HG02938 (cell line): ENCODE data around the gene CCN5.

Source experiments
- ATAC-seq: cut with Tn5 transposase; IDR thresholded peaks from one replicate; pipeline ENCODE4 v1.9.1; 2021; ENCODE audit warnings: mild to moderate bottlenecking, moderate library complexity; ENCODE audit not compliant: unreplicated experiment

Gene CCN5

DNA sequence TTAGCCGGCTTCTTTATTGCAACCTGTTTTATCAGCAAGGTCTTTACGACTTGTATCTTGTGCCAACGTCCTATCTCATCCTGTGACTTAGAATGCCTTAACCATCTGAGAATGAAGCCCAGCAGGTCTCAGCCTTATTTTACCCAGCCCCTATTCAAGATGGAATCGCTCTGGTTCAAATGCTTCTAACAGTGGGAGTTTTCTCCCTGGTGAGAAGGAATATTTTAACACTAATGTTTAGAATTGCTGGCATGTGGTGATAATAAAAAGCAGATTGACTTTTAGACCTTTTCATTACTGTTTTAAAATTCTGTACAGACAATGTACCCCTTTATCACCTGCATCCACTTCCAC lies 20.6 kb downstream of the CCN5 start:
- no peak for ATAC-seq

GRCh38 chr20:44736170-44737021 lies 21.2 kb downstream of the CCN5 start:
- ATAC-seq: no peak

- no peak for ATAC-seq
These were observed 21.9 kb downstream of the CCN5 start for GRCh38 chr20:44737116-44737515.

DNA sequence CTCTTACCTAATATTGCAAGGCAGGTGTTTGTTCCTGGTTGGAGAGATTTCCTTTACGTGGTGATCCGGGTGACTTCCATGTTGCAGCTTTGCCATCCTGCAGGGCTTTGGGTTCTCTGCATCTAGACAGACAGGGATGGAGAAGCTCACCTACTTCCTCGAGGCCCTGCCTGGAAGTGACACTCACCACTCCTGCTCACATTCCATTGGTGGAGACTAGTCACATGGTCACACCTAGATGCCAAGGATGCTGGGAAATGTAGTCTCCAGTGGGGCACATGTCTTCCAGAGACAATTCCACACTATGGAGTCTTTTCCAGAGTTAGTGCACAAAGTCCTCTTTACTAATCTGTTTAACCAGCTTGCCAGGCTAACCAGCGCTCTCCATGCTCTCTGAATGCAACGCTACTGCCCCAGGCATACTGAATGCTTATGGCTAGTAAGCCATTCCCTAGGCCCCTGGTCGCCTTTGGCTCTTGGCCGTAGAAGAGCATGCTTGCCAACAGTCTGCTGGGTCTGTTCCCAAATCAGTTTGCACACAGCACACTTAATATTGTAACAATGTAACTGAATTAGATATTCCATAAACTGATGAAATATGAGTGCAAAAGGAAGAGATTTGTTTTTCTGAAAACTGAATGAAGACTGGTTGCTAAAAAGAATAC lies 23.8 kb downstream of the CCN5 start:
- no peak for ATAC-seq

DNA sequence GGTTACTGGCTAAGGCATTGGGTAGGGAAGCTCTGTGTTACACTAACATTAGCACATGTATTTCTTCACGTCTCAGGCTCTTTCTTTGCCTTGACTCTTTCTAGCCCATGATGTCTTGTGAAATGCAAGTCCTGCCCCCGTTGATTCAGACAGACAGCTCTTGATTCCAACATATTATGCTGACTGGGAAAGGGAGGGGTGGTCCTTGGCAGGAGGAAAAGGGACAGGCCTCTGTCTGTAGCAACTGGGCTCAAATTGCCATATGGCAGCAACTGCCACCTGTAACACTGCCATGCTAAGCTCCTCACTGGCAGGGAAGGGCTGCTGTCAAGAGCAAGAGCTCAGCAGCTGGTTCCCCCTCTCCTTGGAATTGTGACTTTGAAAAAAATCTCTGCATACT lies 24.8 kb downstream of the CCN5 start:
- ATAC-seq: no peak

DNA sequence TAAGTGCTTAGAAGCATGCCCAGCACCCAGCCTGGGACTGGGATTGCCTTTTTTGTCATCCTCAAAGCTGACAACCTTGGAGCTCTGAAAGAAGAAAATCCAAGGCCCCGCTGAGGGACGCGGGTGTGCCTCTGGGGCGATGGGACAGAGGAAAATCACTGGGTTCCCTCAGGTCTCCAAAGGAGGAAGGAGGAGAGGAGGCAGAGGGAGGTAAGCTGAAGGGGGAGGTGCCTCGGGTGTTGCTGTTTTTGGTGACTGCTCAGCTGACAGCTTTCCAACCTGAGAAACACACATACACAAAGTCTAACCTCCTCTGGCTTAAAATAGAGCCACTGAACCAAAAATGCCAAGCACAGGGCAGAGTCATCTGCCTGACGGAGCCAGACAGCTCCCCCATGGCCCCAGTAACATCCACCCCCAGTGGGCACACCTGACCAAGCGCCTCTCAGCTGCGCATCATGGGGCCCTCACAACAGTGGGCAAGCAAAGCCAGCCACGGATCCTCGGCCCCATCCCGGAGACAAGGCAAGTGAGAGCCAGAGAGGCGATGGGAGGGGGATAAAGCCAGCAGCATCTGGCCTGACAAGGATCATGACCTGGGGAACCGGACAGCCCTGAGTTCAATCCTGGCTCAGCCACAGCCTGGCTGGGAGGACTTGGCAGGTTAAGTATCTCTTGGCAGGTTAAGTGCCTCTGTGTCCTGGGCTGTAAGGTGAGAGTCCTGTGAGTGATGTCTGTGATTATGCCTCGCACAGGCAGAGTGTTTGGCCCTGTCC lies 27.3 kb downstream of the CCN5 start:
- no peak for ATAC-seq

DNA sequence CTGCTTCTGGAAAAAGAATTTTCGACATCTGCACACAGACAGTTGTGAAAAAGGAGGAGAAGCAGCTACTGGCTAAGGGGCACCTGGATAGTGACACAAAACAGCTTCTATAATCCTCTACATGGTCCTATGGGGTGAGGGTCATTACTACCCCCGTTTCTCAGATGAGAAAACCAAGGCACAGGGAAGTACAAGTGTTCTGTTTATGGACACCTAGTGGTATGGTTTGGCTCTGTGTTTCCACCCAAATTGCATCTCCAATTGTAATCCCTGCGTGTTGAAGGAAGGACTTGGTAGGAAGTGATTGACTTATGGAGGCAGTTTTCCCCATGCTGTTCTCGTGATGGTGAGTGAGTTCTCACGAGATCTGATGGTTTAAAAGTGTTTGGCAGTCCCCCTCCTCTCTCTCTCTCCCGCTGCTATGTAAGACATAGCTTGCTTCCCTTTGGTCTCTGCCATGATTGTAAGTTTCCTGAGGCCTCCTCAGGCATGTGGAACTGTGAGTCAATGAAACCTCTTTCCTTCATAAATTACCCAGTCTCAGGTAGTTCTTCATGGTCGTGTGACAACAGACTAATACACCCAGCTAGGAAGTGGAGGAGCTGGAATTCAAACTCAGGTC lies 28.0 kb downstream of the CCN5 start:
- ATAC-seq: no peak

DNA sequence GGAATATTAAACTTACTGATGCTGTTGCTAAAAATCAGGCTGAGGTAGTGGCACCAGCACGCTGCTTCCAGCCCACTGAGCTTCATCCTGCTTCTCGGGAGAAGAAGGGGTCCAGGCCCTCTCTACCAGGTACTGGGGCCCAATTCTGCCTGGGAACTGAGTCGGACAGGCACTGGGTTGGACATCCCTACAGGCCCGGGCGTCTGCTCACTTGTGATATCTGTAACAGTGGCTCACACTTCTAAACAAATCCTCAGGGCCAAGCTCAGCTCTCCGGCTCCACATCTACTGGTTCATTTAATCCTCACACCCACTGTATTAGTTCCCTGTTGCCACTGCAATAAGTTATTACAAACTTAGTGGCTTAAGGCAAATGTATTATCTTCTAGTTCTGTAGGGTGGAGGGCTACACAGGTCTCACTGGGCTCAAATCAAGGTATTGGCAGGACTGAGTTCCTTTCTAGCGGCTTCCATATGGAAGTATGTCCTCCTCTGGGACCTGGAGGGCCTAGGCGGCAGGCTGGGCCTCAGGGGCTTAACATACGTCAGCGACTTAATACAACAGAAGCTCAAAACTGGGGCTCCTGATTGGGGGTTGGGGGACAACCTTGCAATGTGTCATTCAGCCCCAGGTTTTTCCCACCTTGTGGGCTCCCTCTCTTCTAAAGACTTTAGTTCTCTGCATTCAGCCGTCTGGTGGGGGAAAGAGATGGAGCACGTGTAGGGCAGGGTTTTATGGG lies 28.9 kb downstream of the CCN5 start:
- no peak for ATAC-seq

DNA sequence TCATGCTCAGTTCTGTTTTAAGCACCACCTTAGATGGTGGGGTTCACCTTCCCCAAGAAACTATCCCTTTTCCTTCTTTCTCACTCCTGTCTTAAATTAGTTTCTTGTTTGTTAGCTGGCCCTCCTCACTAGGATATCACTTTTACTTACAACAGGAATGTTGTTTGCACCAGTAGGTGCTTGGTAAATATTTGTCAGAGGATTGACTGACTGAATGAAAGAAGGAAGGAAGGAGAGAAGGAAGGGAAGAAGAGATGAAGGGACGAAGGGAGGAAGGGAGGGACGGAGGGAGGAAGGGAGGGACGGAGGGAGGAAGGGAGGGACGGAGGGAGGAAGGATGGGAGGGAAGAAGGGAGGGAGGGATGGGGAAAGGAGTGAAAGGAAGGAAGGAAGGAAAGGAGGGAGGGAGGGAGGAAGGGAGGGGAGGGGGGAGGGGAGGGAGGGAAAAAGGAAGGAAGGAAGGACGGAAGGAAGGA lies 30.0 kb downstream of the CCN5 start:
- no peak for ATAC-seq

DNA sequence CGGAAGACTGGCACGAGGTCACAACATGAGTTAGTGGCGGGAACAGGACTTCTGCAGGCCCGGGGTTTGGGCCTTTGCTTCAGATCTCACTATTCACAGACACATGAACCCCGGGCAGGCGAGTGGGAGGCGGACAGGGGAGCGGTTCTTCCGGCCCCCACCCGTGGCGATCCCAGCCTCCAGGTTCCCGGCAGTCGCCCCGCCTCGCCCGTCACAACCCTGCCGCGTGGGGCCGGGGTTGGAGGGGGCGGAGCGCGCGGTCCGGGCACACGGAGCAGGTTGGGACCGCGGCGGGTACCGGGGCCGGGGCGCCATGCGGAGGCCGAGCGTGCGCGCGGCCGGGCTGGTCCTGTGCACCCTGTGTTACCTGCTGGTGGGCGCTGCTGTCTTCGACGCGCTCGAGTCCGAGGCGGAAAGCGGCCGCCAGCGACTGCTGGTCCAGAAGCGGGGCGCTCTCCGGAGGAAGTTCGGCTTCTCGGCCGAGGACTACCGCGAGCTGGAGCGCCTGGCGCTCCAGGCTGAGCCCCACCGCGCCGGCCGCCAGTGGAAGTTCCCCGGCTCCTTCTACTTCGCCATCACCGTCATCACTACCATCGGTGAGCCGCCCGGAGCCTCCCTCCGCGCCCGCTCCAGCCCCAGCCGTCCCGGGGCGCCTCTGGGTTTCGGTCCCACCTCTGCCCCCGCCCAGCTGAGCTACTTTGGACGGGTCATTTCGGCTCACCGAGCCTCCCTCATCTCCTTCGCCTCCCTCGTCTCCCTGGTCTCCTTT lies 30.6 kb downstream of the CCN5 start, which contains the start of gene KCNK15:
Gene KCNK15 (plus strand): TSS at position 268 of the 769 bp plus-strand sequence. CDS start 46 bp downstream, at position 314.
- ATAC-seq: no peak

DNA sequence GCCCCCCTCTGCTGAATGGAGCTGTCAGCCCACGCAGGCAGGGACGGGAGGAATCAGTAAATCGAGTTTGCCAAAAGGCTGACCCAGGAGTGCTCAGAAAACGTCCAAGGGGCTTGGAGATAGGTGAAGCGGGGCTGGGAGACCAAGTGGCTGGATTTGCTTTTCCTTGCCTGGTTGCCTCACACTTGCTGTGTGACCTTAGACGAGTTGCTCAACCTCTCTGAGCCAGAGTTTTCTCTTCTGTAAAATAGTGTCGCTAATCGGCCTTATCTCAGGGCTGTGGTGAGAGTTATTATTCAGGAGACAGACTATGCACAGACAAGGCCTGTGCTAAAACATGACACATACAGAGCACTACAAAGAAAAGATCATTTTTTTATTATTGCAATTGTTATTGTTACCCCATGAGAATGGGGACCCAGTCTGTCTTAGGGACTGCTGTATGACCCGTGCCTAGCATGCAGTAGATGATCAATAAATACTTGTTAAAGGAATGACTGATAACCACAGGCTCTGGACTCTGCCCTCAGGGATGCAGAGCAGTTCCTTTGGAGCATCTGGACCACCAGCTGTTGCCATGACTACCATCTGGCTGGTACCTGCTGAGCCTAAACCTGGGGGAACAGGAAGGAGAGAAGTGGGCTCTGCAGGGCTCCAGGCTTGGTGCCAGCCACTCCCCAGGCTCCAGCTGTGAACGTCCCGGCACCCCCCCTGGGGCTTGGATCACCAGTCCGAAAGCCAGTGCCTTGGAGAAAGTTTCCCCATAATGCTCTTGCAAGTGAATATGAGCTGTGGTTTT lies 31.4 kb downstream of the CCN5 start:
- ATAC-seq: no peak

DNA sequence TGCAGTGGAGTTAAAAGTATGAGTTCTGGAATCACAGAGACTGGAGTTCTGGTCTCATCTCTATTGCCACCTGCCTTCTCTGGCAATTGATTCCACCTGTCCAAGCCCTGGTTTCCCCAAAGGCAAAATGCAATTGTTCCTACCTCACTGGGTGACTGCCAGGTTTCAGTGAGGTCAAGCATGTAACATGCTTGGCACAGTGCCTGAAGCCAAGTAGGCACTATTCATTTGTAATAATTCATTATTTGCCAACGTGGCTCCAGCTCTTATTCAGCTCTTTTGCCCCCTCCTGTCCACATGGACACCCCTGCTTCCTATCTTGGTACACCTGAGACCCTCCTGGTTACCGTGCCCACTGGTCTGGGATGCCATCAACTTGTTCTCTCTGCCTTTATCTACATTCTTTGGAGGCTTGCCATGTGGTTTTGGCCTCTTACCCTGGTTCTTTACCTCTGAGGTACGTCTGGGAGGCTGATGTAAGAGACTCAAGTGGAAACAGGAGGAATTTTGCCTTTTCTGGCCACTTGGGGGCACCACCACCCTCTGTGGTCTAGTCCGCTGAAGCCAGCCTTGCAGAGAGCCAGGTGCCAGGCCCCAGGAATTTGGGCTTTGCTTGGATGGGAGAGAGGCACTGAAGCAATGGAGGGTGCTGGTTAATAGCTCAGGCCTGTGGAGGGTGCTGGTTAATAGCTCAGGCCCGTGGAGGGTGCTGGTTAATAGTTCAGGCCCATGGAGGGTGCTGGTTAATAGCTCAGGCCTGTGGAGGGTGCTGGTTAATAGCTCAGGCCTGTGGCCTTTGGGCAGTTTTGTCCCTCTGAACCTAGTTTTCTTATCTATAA lies 32.2 kb downstream of the CCN5 start:
- ATAC-seq: no peak

DNA sequence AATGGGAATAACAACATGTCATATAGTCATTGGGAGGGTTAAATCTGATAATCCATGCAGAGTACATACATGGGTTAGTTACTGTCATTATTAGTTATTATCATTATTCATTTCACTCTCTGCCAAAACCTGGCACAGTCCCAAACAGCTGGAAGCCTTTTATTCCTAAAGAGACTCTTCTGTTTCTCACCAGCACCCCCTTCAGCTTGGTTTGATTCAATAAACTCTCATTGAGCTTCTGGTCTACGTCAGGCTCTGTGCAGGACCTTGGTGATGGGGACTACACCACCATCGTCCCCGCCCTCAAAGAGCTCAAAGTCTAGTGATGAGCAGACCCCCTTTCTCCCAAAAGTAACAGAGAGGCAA lies 32.8 kb downstream of the CCN5 start:
- no peak for ATAC-seq

DNA sequence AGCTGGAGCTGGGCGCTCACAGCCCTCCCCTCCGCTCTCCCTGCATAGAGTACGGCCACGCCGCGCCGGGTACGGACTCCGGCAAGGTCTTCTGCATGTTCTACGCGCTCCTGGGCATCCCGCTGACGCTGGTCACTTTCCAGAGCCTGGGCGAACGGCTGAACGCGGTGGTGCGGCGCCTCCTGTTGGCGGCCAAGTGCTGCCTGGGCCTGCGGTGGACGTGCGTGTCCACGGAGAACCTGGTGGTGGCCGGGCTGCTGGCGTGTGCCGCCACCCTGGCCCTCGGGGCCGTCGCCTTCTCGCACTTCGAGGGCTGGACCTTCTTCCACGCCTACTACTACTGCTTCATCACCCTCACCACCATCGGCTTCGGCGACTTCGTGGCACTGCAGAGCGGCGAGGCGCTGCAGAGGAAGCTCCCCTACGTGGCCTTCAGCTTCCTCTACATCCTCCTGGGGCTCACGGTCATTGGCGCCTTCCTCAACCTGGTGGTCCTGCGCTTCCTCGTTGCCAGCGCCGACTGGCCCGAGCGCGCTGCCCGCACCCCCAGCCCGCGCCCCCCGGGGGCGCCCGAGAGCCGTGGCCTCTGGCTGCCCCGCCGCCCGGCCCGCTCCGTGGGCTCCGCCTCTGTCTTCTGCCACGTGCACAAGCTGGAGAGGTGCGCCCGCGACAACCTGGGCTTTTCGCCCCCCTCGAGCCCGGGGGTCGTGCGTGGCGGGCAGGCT lies 35.1 kb downstream of the CCN5 start:
- no peak for ATAC-seq

DNA sequence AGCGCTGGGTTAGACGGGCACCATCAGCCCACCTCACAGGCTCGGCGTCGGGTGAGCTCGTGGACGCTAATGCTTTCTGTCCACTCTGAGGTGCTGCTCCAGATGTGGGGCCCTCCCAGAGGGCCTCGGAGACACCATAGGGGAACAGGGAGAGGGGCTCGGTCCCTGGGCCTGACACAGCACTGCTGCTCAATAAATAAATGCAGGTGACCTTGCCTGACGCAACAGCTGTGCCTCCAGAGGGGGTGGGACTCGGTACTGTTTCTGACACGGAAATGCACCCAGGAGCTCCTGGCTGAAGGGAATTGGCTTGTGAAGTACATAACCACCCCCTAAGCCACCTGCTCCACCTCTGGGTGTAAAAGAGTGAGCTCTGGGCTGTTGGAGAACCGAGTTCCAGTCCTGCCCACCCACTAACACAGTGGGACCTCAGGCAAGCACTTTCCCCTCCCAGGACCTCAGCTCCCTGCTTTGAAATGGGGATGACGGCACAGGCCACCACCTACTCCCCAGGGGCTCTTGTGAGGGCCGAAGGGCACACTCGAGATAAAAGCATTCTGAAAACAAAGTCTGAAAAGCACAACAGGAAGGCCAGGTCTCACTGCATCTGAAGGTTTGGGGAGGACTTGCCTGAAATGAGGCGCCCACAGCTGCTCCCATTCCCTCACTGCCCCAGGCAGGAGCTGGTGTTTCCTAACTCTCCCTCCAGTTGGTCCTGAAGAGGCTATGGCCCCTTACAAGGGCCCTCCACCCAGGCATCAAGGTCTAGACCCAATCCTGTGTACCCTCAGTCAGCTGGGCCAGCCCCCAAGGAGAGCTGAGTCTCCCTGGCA lies 37.1 kb downstream of the CCN5 start:
- no peak for ATAC-seq

DNA sequence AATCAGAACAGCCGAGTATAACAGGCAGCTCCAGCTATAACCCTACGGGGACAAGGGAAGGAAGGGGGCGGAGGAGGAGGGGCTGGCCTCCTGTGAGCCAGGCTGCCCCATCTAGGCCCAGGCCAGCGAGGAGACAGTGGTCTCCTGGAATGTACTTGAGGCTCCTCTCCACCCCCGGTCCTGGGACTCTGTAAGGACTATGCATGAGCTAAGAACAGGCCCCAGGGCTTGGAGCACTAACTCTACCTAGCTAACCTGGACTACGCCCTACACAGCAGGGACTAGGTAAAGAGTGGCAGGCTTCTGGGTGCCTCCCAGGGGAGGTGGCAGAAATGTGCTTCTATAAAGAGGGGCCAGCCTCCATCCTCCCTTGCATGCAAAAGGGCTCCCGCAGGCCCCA lies 39.4 kb downstream of the CCN5 start:
- no peak for ATAC-seq
